PFSK-1 (cell line): ENCODE data around the gene FRMD8.

ENCODE experiments used
- FOXP2 ChIP-seq: optimal IDR thresholded peaks from 2 replicates; pipeline ENCODE3; 2011; ENCODE audit warnings: borderline replicate concordance, control low read depth, inconsistent platforms; ENCODE audit not compliant: insufficient read depth; ENCODE audit errors: extremely low read length, extremely low read depth
- POLR2AphosphoS5 ChIP-seq: IDR thresholded peaks from 2 replicates; pipeline ENCODE4 v1.6.1; 2012; ENCODE audit warnings: low read depth, mild to moderate bottlenecking, control low read depth, low read length, moderate library complexity
- SIN3A ChIP-seq: IDR thresholded peaks from 2 replicates; pipeline ENCODE4 v1.6.1; 2012; ENCODE audit warnings: mild to moderate bottlenecking, low read length, moderate library complexity, borderline replicate concordance; ENCODE audit not compliant: insufficient read depth
- TAF1 ChIP-seq: IDR thresholded peaks from 2 replicates; pipeline ENCODE4 v1.6.1; 2012; ENCODE audit warnings: low read length, control low read depth, borderline replicate concordance; ENCODE audit not compliant: insufficient read depth
- TF ChIP-seq, protein P1 (sequence below), 2 experiments: IDR thresholded peaks; 2 replicates each; pipeline versions ENCODE4 v1.6.1 to v1.8.0; 2011 to 2012; ENCODE audit warnings: low read depth in 2 of 2, low read length in 2 of 2, control low read depth in 1 of 2, inconsistent platforms in 1 of 2, mild to moderate bottlenecking in 1 of 2, moderate library complexity in 1 of 2; ENCODE audit not compliant: insufficient read depth in 1 of 2

The FRMD8 gene

DNA sequence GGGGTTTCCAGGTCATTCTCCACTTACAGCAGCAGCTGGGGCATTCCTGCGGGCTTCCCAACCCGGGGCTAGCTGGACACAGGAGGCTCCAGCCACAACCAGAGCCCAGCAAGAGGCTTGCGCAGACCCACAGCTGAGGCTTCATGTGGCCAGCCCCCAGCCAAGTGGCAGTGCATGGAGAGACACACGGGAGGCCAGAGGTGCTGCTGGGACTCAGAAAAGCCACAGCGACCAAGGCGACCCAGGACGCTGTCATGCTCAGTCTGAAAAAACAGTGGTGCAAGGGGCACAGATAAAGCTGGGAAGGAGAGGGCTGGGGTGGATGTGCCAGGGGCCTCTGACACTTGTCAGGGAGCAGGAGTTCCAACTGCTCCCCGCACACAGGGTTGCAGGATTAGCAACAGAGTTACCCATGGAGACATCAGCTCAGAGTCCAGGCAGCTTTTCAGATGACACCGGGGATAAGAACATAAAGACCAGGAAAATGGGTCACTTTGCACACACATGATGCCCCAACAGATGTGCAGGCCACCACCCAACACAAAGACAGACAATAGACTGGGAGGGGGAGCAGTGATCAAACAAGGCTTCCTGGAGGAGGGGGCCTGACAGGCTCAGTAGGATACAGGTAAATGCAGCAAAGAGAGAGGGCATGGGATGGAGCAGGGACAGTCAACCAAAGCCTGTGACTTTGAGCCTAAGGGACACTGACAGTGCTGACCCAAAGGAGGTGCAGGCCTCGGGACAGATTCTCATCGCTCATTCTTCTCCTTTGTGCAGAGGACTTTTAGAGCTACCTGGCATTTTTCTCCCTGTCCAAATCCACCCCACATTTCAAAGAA lies 29.3 kb downstream of the FRMD8 start:
- TF ChIP-seq FOXP2 (no peak), POLR2AphosphoS5 (peak; percentile 75), SIN3A (no peak), TAF1 (0 out of 2 replicates have a peak, but pooled peaks have one; percentile 20)
- TF ChIP-seq, protein P1, sequence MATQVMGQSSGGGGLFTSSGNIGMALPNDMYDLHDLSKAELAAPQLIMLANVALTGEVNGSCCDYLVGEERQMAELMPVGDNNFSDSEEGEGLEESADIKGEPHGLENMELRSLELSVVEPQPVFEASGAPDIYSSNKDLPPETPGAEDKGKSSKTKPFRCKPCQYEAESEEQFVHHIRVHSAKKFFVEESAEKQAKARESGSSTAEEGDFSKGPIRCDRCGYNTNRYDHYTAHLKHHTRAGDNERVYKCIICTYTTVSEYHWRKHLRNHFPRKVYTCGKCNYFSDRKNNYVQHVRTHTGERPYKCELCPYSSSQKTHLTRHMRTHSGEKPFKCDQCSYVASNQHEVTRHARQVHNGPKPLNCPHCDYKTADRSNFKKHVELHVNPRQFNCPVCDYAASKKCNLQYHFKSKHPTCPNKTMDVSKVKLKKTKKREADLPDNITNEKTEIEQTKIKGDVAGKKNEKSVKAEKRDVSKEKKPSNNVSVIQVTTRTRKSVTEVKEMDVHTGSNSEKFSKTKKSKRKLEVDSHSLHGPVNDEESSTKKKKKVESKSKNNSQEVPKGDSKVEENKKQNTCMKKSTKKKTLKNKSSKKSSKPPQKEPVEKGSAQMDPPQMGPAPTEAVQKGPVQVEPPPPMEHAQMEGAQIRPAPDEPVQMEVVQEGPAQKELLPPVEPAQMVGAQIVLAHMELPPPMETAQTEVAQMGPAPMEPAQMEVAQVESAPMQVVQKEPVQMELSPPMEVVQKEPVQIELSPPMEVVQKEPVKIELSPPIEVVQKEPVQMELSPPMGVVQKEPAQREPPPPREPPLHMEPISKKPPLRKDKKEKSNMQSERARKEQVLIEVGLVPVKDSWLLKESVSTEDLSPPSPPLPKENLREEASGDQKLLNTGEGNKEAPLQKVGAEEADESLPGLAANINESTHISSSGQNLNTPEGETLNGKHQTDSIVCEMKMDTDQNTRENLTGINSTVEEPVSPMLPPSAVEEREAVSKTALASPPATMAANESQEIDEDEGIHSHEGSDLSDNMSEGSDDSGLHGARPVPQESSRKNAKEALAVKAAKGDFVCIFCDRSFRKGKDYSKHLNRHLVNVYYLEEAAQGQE (IDR thresholded peaks at IDR 0.05; ENCODE audit: insufficient read depth in 1 of 2, low read depth in 2 of 2, low read length in 2 of 2), result no peak

DNA sequence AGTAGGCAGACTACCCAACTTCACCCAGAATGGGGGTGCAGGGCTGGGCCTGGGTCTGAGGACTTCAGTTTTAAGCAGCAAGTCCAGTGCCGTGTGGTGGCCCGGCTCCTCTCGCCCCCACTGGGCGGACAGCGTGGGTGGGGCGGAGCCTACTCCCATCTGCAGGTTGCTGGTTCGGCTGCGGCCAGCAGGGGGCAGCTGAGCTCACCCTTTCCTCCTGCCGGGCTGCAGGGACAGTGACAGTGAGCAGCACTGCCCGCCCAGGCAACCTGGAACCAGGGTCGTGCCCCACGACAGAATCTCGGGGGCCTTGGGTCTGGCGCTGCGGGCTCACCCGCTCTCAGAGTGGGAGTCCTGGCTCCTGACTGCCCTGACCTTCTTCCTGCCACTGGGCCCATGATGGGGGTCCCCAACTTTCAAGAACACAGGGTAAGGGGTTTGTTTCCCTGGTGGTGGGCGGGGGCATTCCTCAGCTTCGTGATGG lies 29.9 kb downstream of the FRMD8 start:
- TF ChIP-seq POLR2AphosphoS5 (peak; percentile 76; the same call in 1 of the 2 replicates), TAF1 (no peak)
- TF ChIP-seq, protein P1 (IDR thresholded peaks at IDR 0.05; ENCODE audit: insufficient read depth in 1 of 2, low read depth in 2 of 2, low read length in 2 of 2), result no peak

DNA sequence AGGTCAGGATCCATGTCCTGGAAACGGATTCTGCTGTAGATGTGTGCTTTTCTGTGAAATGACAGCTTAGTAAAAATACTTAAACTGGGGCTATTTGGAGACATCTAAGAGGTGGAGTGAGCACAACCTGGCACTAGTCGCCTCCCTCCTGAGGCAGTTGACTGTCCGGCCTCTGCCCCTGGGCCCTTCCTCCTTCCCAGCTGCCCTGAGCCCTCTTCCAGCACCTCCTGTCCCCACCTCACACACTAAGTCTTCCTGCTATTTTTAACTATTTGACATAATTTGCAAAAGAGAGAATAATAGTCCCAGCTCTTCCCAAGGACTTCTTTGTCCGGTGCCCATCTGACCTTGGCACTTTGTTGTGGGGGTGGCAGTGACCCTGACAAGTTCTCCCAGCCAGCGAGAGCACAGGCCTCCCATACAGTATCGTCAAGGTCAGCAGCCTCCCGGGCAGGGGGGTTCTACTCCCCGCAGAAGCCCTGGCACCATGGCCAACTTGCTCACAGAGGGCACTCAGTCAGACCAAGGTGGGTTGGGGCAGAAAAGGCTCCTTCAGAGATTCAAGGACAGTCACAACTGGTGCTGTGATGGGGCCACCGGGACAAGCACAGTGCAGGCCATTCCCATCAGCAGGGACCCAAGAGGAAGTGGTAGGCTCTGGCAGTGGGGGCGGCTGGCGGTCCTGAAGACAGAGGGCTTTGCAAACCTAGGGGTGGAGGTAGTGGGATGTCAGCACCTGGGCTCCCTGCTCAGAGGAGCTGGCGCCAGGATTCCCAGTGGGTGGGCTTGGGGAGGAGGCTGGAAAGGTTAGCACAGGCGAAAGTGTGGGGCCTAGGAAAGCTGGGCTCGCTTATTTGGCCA lies 30.6 kb downstream of the FRMD8 start:
- TF ChIP-seq, protein P1 (IDR thresholded peaks at IDR 0.05; ENCODE audit: insufficient read depth in 1 of 2, low read depth in 2 of 2, low read length in 2 of 2), result no peak
- TF ChIP-seq FOXP2 (no peak), SIN3A (no peak), POLR2AphosphoS5 (no peak), TAF1 (no peak)

DNA sequence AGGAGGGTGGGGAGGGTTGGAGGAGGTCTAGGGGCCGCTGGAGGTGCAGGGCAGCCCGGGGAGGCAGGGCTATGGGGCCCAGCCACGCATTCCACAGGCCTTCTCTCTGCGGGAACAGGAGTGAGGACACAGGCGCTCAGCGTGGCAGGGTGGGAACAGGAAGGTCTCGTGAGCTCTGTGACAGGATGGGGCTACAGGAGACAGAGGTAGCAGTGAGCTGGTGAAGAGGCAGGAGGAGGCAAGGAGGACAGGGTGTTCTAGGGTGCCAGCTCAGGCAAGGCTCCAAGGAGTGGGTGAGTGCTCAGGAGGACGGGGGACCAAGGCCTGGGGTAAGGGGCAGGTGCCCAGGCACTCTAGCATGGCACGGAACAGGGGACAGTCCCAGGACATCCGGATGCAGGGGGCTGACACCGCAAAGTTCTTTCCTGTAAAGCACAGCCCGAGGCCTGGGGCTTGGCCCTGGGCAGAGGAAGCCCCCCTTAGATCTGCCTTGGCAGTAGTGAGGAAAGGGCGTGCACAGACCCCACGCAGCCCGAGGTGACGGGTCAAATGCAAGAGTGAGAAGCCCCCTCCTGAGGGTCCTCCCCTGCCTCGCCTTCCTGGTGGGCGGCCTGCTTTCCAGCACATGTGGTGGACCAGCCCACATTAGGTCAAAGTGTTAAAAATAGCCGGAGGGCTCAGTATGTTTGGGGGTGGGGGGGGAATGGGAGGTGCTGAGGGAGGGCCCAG lies 31.4 kb downstream of the FRMD8 start:
- TF ChIP-seq, protein P1 (IDR thresholded peaks at IDR 0.05; ENCODE audit: insufficient read depth in 1 of 2, low read depth in 2 of 2, low read length in 2 of 2), result 0 out of 4 replicates have a peak, but pooled peaks of 1 of the 2 experiments have one; percentile 6
- TF ChIP-seq POLR2AphosphoS5, result no peak
